Measurements from ENCODE around the gene LRRTM4. TPM values are rescaled to one million over a fixed set of nuclear protein-coding genes. Genes with fewer than 3 reads are reported as not detected.

LRRTM4 gene
- total and polyA plus RNA-seq, 2 of the 13 experiments (the other 11 are each of a cell fraction or from before 2014, with no cell fraction given): 1.2 TPM

DNA sequence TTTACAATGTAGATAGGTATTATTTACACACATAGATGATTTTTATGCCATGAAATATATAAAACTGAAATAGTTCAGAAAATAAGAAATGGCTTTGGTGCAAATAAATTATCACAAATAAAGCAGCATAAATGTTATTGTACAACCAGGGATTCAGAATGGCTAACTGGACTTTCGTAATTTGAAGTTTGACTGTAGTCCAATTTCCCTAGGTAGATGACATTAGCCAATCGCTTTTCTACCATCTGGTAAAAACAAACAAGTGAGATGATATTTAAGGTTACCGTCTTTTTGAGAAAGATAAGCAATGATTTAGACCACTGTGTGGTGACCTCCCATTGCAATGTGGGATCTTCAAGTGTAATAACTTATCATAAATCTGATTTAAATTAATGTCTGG lies 400.7 kb downstream of the LRRTM4 start:
- CTCF ChIA-PET (ENCODE audit: low intra/inter-chr PET ratio, low total read pairs): no interaction called here
- no peaks in the 10 kb centered on the region for H3K36me3 ChIP-seq (replicated peaks in 1 of 2; ENCODE audit: control insufficient read depth in 1 of 2, insufficient read depth in 2 of 2, low read length in 2 of 2)
- H3K4me1 ChIP-seq (ENCODE audit: insufficient read depth, low read length): no peaks in the 10 kb centered on the region
- no peak overlapping the region for H3K27ac ChIP-seq (ENCODE audit: extremely low read length, insufficient read depth, low read length)
- no peak overlapping the region for H2AFZ ChIP-seq (ENCODE audit: low read length)
- no peak overlapping the region for H3K4me3 ChIP-seq (replicated peaks in 1 of 3; ENCODE audit: insufficient read depth in 1 of 3, low read depth in 2 of 3, low read length in 3 of 3)
- no peak overlapping the region for H3K9ac ChIP-seq (ENCODE audit: insufficient read depth, low read depth, low read length)
- no TSS peak for BruUV-seq (replicated peaks)
- POLR2A ChIA-PET: no interaction called here
- in situ Hi-C loops (cut with HindIII; ENCODE audit: extremely low pct_ligation_motif_present, low pct_unique_long_range_greater_than_20kb) (no loop called here), intact Hi-C loops (cut with micrococcal nuclease; ENCODE audit: unreplicated experiment) (no loop called here)
- H3K4me2 ChIP-seq (ENCODE audit: low read depth, low read length): no peak overlapping the region
- H3K79me2 ChIP-seq (ENCODE audit: insufficient read depth, low read length): no peaks in the 10 kb centered on the region
- no peak for DNase-seq (ENCODE audit: low spot score)
- TF ChIP-seq HNRNPLL (IDR thresholded peaks at IDR 0.05; ENCODE audit: low read depth, low read length, poor library complexity, severe bottlenecking): no peak
- TF ChIP-seq ZNF790 (CRISPR knock-in tag; IDR thresholded peaks at IDR 0.05; ENCODE audit: borderline replicate concordance): no peak
- TF ChIP-seq RELA (CRISPR knock-in tag; IDR thresholded peaks at IDR 0.05): no peak
- TF ChIP-seq, protein P1, sequence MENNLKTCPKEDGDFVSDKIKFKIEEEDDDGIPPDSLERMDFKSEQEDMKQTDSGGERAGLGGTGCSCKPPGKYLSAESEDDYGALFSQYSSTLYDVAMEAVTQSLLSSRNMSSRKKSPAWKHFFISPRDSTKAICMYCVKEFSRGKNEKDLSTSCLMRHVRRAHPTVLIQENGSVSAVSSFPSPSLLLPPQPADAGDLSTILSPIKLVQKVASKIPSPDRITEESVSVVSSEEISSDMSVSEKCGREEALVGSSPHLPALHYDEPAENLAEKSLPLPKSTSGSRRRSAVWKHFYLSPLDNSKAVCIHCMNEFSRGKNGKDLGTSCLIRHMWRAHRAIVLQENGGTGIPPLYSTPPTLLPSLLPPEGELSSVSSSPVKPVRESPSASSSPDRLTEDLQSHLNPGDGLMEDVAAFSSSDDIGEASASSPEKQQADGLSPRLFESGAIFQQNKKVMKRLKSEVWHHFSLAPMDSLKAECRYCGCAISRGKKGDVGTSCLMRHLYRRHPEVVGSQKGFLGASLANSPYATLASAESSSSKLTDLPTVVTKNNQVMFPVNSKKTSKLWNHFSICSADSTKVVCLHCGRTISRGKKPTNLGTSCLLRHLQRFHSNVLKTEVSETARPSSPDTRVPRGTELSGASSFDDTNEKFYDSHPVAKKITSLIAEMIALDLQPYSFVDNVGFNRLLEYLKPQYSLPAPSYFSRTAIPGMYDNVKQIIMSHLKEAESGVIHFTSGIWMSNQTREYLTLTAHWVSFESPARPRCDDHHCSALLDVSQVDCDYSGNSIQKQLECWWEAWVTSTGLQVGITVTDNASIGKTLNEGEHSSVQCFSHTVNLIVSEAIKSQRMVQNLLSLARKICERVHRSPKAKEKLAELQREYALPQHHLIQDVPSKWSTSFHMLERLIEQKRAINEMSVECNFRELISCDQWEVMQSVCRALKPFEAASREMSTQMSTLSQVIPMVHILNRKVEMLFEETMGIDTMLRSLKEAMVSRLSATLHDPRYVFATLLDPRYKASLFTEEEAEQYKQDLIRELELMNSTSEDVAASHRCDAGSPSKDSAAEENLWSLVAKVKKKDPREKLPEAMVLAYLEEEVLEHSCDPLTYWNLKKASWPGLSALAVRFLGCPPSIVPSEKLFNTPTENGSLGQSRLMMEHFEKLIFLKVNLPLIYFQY (CRISPR knock-in tag; IDR thresholded peaks at IDR 0.05; ENCODE audit: borderline replicate concordance): no peak
- TF ChIP-seq ZNF136 (CRISPR knock-in tag; IDR thresholded peaks at IDR 0.05; ENCODE audit: low read depth): no peak
- no peak for TF ChIP-seq SIX1 (CRISPR knock-in tag; IDR thresholded peaks at IDR 0.05; ENCODE audit: borderline replicate concordance)
- TF ChIP-seq, protein P2, sequence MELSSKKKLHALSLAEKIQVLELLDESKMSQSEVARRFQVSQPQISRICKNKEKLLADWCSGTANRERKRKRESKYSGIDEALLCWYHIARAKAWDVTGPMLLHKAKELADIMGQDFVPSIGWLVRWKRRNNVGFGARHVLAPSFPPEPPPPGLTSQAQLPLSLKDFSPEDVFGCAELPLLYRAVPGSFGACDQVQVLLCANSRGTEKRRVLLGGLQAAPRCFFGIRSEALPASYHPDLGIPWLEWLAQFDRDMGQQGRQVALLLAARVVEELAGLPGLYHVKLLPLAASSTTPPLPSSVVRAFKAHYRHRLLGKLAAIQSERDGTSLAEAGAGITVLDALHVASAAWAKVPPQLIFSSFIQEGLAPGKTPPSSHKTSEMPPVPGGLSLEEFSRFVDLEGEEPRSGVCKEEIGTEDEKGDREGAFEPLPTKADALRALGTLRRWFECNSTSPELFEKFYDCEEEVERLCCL (CRISPR knock-in tag; IDR thresholded peaks at IDR 0.05; ENCODE audit: borderline replicate concordance): no peak
- TF ChIP-seq, protein P3, sequence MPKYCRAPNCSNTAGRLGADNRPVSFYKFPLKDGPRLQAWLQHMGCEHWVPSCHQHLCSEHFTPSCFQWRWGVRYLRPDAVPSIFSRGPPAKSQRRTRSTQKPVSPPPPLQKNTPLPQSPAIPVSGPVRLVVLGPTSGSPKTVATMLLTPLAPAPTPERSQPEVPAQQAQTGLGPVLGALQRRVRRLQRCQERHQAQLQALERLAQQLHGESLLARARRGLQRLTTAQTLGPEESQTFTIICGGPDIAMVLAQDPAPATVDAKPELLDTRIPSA (CRISPR knock-in tag; IDR thresholded peaks at IDR 0.05; ENCODE audit: borderline replicate concordance): no peak
- no peak for TF ChIP-seq RAD51 (IDR thresholded peaks at IDR 0.05; ENCODE audit: borderline replicate concordance)
- 13% methylated on average over 3 of the region's 3 CpGs for WGBS (ENCODE audit: low lambda C conversion rate)
- FAIRE-seq: no peak
- no peaks in the 10 kb centered on the region for H3K27me3 ChIP-seq (ENCODE audit: control insufficient read depth in 1 of 2, insufficient read depth in 2 of 2, low read length in 2 of 2)
- ATAC-seq: no peak
- no peaks in the 10 kb centered on the region for H3K9me3 ChIP-seq (ENCODE audit: low read length)
- H4K20me1 ChIP-seq (ENCODE audit: insufficient read depth, low read length): no peaks in the 10 kb centered on the region
